Activated naive CD4-positive, alpha-beta T cell treated with anti-CD3 and anti-CD28 coated beads for 36 hours (primary cell): Measurements from ENCODE around the gene ST6GALNAC6. TPM values are rescaled to one million over a fixed set of nuclear protein-coding genes. Genes with fewer than 3 reads are reported as not detected.
A peak's percentile ranks its signal among the peaks of the same experiment; 100 is the strongest.

Source experiments
- CTCF ChIA-PET: fragments of 350-600 bp; sonication (Branson Sonifier 250); formaldehyde crosslinking; loops from one replicate; lab custom pipeline; 2021; ENCODE audit warnings: antibody characterized with exemption; lab: Charles Lee
- DNase-seq: peaks from one replicate; pipeline ENCODE4 v3.0.0-alpha.2; 2020
- H3K27ac Mint-ChIP-seq: one replicate; pipeline ENCODE4 v1.8.0; 2021; ENCODE audit warnings: mild to moderate bottlenecking, mixed read lengths
- H3K27me3 Mint-ChIP-seq: one replicate; pipeline ENCODE4 v1.8.0; 2021; ENCODE audit warnings: low read depth, mixed read lengths
- H3K36me3 Mint-ChIP-seq: one replicate; pipeline ENCODE4 v1.8.0; 2021; ENCODE audit warnings: low read depth, mixed read lengths
- H3K4me1 Mint-ChIP-seq: one replicate; pipeline ENCODE4 v1.8.0; 2021; ENCODE audit warnings: low read depth, mixed read lengths
- H3K4me3 Mint-ChIP-seq: one replicate; pipeline ENCODE4 v1.8.0; 2021; ENCODE audit warnings: mild to moderate bottlenecking, moderate library complexity, mixed read lengths
- H3K9me3 Mint-ChIP-seq: one replicate; pipeline ENCODE4 v1.8.0; 2021; ENCODE audit warnings: mixed read lengths
- intact Hi-C: fragments of 100-400 bp; cut with micrococcal nuclease; formaldehyde crosslinking; loops from one replicate; pipeline ENCODE4 v1.15.1; 2023
- total RNA-seq, 2 experiments: library from RNA; stranded (reverse); gene quantifications; one replicate each; pipeline ENCODE4 v1.2.3, GENCODE V29; 2021

Gene ST6GALNAC6
- total RNA-seq, 2 experiments from 2014 or later: 28.7 to 29.1 TPM

DNA sequence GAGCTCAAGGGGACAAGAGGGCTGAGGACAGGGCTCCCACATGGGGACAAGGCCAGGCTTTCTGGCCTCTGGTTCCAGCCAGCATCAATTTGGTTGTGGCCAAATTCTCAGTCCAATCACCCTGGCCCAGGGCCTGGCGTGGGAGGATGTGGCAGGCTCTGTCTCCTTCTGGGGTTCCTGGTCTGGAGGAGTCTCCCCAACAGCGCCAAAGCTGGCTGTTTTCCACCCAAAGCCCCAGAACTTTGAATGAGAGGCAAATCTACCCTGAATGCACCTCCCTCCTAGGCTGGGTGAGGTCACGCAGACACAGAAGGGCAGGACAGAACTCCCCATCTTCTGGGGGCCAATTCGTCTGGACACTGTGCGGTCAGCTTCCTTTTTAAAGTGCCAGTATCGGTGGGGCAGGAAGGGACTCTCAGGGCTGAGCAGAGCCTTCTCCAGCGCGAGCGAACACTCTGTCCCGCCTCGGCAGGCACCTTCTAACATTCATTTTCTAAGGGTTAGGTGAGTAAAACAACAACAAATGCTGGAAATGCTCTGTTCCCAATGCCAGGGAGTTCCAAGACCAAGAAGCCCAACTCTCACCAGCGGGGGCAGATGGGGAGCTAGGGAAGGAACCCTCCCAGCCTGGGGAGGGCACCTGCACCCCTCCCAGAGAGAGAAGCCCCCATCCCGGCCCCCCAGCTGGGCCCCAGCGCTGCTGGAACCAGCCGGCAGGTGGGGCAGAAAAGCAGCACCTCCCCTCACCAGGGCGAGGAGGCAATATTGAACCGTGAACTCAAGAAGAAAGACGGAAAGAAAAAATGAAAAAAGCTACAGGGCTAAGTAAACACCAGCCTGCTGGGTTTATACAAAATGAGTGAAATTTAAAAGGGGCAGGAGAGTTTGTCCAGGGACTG, 41.9 kb upstream of the ST6GALNAC6 start:
- no peaks in the 10 kb centered on the region for H3K9me3 Mint-ChIP-seq
- intact Hi-C loops: loop anchor here (5.0 kb wide), 1 partner anchor 36 kb away; no protein-coding TSS in a partner anchor
- H3K27me3 Mint-ChIP-seq: no peaks in the 10 kb centered on the region

DNA sequence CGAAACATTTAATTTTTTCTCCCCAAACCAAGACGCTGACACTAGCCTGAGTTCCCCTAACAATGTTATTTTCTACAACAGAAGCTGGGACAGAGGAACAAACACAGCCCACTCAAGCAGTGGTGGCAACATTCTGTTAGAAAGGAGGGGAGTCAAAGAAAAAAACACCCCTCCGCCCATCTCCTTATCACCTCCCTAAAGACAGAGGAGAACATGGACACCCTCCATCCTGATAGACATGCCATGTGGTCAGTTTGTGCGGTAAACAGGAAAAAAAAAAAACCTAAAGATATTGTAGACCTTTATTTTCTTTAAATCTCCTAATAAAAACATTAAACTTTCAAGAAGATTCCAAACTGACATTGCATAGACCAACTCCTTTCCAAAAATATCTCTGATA, 41.2 kb upstream of the ST6GALNAC6 start:
- H3K4me3 Mint-ChIP-seq: no peak overlapping the region
- CTCF ChIA-PET: interaction anchor here (1.0 to 9.4 kb wide), 5 partner anchors 10 to 99 kb away, joined by 3 to 212 read pairs (median 75); partner anchors contain the start of genes EEIG1 and PIP5KL1
- H3K4me1 Mint-ChIP-seq: peaks cover 47% of the 10 kb centered on the region
- no peaks in the 10 kb centered on the region for H3K27me3 Mint-ChIP-seq
- intact Hi-C loops: loop anchor here (5.0 kb wide), 1 partner anchor 37 kb away; no protein-coding TSS in a partner anchor
- H3K9me3 Mint-ChIP-seq: no peaks in the 10 kb centered on the region
- peak overlapping the region; percentile 26 for H3K27ac Mint-ChIP-seq
- H3K36me3 Mint-ChIP-seq: peaks cover 38% of the 10 kb centered on the region
- no peak for DNase-seq

More for the DNA sequence above, 41.9 kb upstream of the ST6GALNAC6 start:
- peaks cover 35% of the 10 kb centered on the region for H3K36me3 Mint-ChIP-seq
- DNase-seq: no peak
- no peak overlapping the region for H3K27ac Mint-ChIP-seq
- CTCF ChIA-PET: interaction anchor here (0.8 to 9.4 kb wide), 19 partner anchors 8 to 162 kb away, joined by 3 to 212 read pairs (median 5); partner anchors contain the start of genes EEIG1 and PIP5KL1
- H3K4me3 Mint-ChIP-seq: no peak overlapping the region
- peaks cover 40% of the 10 kb centered on the region for H3K4me1 Mint-ChIP-seq

DNA sequence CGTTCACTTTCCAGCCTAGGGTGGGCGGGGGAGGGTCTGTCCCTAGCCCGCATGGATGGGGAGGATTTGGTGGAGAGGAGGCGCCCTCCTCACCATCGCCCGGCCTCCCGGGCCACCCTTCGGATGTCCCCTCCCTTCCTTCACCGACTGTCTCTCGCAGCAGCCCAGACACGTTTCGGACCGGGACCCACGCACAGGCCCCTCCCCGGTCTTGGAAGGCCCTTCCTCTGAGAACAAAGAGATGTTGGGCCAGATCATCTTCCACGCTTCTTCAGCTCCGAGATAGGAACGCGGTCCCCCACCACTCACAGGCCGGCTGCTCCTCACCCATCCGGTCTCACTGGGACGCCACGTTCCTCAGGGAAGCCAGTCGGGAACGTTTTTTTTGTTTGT, 38.9 kb upstream of the ST6GALNAC6 start:
- H3K4me1 Mint-ChIP-seq: peaks cover 45% of the 10 kb centered on the region
- no peak for DNase-seq
- H3K27ac Mint-ChIP-seq: peak overlapping the region; percentile 79
- intact Hi-C loops: no loop called here
- no peaks in the 10 kb centered on the region for H3K9me3 Mint-ChIP-seq
- CTCF ChIA-PET: interaction anchor here (0.9 to 9.4 kb wide), 4 partner anchors 14 to 95 kb away, joined by 3 to 212 read pairs (median 98); partner anchors contain the start of gene EEIG1
- H3K4me3 Mint-ChIP-seq: peak overlapping the region; percentile 47
- H3K27me3 Mint-ChIP-seq: no peaks in the 10 kb centered on the region
- peaks cover 41% of the 10 kb centered on the region for H3K36me3 Mint-ChIP-seq

DNA sequence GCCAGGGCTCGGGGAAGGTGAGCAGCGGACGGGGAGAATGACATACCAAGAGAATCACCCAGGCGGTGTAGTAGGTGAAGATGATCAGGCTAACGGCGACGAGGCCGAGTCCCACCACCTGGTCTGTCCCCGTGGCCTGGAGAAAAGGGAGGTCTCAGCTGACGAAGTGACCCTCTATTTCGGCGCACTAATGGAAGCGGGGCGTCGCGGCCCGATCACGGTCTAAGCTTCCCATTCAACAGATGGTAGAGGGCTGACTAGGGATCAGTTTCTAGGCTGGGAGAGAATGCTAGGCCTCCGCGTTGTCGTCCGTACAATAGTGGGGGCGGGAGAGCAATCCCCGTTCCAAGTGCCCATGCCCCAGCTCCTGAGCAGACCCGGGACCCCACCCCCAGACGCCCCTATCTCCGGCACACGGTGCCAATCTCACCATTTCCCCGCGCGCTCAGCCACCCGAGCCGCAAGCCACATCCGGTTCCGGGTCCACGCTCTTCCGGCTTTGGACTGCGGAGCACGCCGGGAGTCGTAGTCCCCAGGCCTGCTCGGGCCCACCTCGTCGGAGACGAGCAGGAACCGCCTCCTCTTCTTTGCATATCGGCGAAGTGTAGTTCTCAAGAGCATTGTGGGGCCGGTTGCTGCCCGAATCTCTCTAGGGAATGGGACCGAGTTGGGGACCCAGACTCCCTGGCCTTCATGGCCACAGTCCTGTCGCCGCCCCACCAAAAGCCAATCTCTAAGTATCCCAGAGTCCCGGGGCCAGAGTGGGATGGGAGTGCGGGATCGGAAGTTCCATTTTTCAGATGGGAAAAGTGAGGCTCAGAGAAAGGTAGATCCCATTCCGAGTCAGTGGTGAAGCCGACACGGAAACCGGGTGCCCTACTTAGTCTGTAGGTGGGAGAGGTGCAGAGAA, 38.2 kb upstream of the ST6GALNAC6 start, which contains the start of gene DPM2:
Gene DPM2 (minus strand): TSS at position 467 of the 910 bp plus-strand sequence. CDS start 34 bp downstream, at position 433.
- Mint-ChIP-seq H3K27me3 (no peaks in the 10 kb centered on the region), H3K36me3 (peaks cover 41% of the 10 kb centered on the region), H3K4me3 (peak within 1 kb of the TSS; percentile 100), H3K27ac (peak within 1 kb of the TSS; percentile 96), H3K9me3 (no peaks in the 10 kb centered on the region), H3K4me1 (peaks cover 43% of the 10 kb centered on the region)
- intact Hi-C loops: loop anchor here (2.0 kb wide), 2 partner anchors 17 to 191 kb away; no protein-coding TSS in a partner anchor
- CTCF ChIA-PET: interaction anchor here (1.5 to 7.5 kb wide), 3 partner anchors 16 to 98 kb away, joined by 3 to 75 read pairs (median 14); partner anchors contain the start of gene EEIG1
- peak; percentile 87 for DNase-seq

DNA sequence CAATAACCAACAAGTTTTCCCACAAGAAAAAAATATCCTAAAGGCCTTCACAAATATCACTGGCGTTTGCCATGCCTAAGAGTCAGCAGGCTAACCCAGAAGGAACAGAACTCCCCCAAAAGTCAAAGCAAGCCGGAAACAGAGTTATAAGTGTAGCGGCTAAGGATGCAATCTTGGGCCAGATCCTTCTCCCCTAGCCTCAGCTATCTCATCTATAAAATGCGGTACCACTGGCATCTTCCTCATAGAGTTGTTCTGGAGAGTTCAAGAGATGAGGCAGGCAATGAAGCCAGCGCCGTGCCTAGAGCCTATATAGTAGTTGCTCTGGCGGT, 37.6 kb upstream of the ST6GALNAC6 start:
- Mint-ChIP-seq H3K4me1 (peaks cover 41% of the 10 kb centered on the region), H3K27me3 (no peaks in the 10 kb centered on the region), H3K36me3 (peaks cover 36% of the 10 kb centered on the region), H3K4me3 (peak overlapping the region; percentile 100), H3K27ac (peak overlapping the region; percentile 96), H3K9me3 (no peaks in the 10 kb centered on the region)
- intact Hi-C loops: loop anchor here (2.0 kb wide), 2 partner anchors 18 to 192 kb away; no protein-coding TSS in a partner anchor
- CTCF ChIA-PET: interaction anchor here (1.5 to 2.0 kb wide), 2 partner anchors 16 to 98 kb away, joined by 3 to 14 read pairs; no protein-coding TSS in a partner anchor
- no peak for DNase-seq

DNA sequence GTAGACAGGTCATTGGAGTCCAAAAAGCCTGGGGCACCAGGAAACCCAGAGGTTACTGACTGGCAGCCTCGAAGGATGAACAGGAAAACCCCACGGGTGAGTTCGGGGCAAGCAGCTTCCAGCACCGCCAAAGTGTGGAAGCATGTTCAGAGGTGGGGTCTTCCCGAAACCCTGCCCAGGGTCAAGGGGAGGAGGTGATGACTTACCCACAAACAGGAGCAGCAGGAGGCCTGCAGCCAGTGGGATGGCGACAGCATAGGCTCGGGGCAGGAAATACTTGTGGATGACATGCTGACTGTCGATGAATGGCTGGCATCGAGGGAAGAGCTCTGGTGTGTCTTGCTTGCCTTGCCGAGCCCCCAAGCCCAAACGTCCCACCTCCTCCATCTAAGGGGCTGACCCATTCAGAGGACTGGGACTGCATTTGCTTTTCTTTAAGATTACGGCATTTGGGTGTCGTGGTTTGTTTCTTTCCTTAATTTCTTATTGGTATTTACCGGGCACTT, 37.0 kb upstream of the ST6GALNAC6 start:
- intact Hi-C loops: loop anchor here (2.0 kb wide), 2 partner anchors 18 to 192 kb away; no protein-coding TSS in a partner anchor
- DNase-seq: no peak
- Mint-ChIP-seq H3K4me3 (peak overlapping the region; percentile 100), H3K9me3 (no peaks in the 10 kb centered on the region), H3K4me1 (peaks cover 44% of the 10 kb centered on the region), H3K36me3 (peaks cover 35% of the 10 kb centered on the region), H3K27ac (no peak overlapping the region), H3K27me3 (no peaks in the 10 kb centered on the region)
- CTCF ChIA-PET: interaction anchor here (1.5 to 2.0 kb wide), 2 partner anchors 15 to 99 kb away, joined by 3 to 14 read pairs; no protein-coding TSS in a partner anchor

DNA sequence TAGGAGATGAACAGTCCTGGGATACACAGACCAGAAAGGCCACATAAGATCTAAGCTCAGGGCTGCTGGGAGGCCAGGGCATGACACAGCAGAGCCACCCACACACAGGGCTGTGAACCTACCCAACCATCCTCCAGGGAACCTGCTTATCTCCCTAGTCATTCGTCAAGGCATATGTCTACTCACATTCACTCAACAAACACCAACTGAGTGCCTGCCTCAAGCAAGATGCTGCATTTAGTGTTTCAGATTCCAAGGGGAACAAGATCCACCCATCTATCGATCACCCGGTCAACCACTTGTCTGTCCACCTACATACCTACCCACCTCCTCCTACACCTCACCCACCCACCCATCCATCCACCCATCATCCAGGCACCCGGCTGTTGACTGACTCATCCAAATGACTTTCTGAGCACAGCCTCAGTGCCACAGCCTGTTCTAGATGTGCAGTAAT, 36.4 kb upstream of the ST6GALNAC6 start:
- CTCF ChIA-PET: interaction anchor here (0.8 kb wide), 1 partner anchor 8 kb away, joined by 3 read pairs; no protein-coding TSS in a partner anchor
- Mint-ChIP-seq H3K27ac (no peak overlapping the region), H3K4me3 (peak overlapping the region; percentile 100), H3K27me3 (no peaks in the 10 kb centered on the region), H3K36me3 (peaks cover 35% of the 10 kb centered on the region), H3K9me3 (no peaks in the 10 kb centered on the region), H3K4me1 (peaks cover 49% of the 10 kb centered on the region)
- intact Hi-C loops: loop anchor here (2.0 kb wide), 2 partner anchors 19 to 193 kb away; no protein-coding TSS in a partner anchor
- no peak for DNase-seq

DNA sequence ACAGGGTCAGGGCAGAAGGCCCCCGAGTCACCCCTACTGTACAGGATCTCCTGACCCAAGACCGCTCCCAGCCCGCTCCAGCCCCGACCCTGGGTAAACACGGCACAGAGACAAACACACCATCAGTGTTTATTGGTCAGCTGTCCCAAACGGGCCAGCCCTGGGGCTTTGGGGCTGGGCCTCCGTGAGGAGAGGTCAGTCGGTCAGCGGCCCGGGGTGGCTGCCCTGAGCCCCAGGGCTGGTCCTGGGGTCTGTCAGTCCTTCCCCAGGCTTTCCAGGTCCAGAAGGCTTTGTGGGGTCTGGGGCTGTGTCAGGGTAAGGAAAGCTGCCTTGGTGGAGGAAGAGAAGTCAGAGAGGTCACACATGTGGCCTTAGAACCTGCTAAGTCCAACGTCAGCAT, 35.6 kb upstream of the ST6GALNAC6 start:
- Mint-ChIP-seq H3K36me3 (peaks cover 32% of the 10 kb centered on the region), H3K27ac (no peak overlapping the region), H3K9me3 (no peaks in the 10 kb centered on the region), H3K4me1 (peaks cover 51% of the 10 kb centered on the region), H3K4me3 (peak overlapping the region; percentile 11), H3K27me3 (no peaks in the 10 kb centered on the region)
- DNase-seq: no peak
- intact Hi-C loops: no loop called here
- CTCF ChIA-PET: interaction anchor here (0.8 to 1.5 kb wide), 2 partner anchors 9 to 14 kb away, joined by 3 to 4 read pairs; no protein-coding TSS in a partner anchor

DNA sequence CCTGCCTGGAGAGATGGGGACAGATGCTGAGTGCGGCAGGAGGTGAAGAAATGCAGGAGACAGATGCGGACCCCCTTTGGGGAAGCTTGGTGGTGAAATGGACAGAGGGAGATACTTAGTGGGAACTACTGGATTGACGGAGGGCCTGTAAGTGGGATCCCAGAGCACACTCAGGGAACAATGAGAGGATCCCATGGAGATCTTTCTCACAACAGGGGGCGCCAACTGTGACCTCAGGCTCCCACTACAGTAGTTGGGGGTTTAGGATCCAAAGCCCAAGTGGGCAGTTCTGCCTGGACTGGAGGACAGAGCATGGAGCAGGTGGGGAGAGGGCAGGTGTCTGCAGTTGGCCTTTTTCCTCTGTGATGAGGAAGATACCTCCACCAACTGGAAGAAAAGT, 34.8 kb upstream of the ST6GALNAC6 start:
- no peak overlapping the region for H3K4me3 Mint-ChIP-seq
- H3K9me3 Mint-ChIP-seq: no peaks in the 10 kb centered on the region
- CTCF ChIA-PET: interaction anchor here (1.5 to 2.1 kb wide), 2 partner anchors 9 to 13 kb away, joined by 4 to 12 read pairs; no protein-coding TSS in a partner anchor
- peaks cover 32% of the 10 kb centered on the region for H3K36me3 Mint-ChIP-seq
- DNase-seq: no peak
- no peaks in the 10 kb centered on the region for H3K27me3 Mint-ChIP-seq
- intact Hi-C loops: no loop called here
- no peak overlapping the region for H3K27ac Mint-ChIP-seq
- H3K4me1 Mint-ChIP-seq: peaks cover 54% of the 10 kb centered on the region

DNA sequence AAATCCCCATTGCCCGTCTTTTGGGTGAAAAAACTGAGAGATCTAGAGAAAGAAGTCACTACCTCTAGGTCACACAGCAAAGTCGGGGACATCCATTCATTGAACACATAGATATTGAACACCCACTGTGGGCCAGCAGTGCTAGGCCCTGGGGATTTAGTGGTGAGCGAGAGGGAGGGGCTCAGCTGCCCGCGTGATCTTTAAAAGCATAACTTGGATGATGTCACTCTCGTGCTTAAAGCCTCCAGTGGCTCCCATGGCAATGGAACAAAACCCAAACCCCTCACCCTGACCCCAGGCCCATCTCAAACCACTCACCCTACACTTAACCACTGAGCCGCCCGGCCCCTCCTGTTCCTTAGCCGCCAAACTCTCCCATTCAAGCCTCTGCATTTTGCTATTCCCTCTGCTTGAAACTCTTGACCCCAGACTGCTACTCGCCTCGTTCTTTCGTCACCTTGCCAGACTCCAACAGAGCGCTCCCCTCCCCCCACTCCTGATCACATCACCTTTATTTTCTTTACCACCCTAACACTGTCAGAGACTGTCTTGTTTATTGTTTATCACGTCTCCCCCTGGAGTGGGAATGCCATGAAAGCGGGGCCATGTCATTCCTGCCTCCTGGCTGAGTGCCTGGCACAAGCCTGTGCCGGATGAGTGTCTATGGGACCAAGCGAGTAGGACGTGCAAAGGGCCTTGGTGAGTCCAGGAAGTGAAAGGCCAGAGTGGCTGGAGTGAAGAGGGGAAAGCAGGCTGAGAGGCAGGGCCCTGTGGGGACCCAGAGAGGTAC, 31.9 kb upstream of the ST6GALNAC6 start:
- Mint-ChIP-seq H3K27me3 (peaks cover 6% of the 10 kb centered on the region), H3K4me3 (peak overlapping the region; percentile 62), H3K27ac (no peak overlapping the region), H3K36me3 (peaks cover 19% of the 10 kb centered on the region), H3K9me3 (no peaks in the 10 kb centered on the region), H3K4me1 (peaks cover 43% of the 10 kb centered on the region)
- no peak for DNase-seq
- CTCF ChIA-PET: interaction anchor here (0.7 to 3.7 kb wide), 6 partner anchors 9 to 103 kb away, joined by 3 to 18 read pairs (median 4); no protein-coding TSS in a partner anchor
- intact Hi-C loops: no loop called here
